HG02623 (cell line): ENCODE data around the gene DTX3L.

Experiments used
- ATAC-seq: cut with Tn5 transposase; IDR thresholded peaks from one replicate; pipeline ENCODE4 v1.9.1; 2021; ENCODE audit warnings: moderate library complexity; ENCODE audit not compliant: unreplicated experiment

The DTX3L gene

DNA sequence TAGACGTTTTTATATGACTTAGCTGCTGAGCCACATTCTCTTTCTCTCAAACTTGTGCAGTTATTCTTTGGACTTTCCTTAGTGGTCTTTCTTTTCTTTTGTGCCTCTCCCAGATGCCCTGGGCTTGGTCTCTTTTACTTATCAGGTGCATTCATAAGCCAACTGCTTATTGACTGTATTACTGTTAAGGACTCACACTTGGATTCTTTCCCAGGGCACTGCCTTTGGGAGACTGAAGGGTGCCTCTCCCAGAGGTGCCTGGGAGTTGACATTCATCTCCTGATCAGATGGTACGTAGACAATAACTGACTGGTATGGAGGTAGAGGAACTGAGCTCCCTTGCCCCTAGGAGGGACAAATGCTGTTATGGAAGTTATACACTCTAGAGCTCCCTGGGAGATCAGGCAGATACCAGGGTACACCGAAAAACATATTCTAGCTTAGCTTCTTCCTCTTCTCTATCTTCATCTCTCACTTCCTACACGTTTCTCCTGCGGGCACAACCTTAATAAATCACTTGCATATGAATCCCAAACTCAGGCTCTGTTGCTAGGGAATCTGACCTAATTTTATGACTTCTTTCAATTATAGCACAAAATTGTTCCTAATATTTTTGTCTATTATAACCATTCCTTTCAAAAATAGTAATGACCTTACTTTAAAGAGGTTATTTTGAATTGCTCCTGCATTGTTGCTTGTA, 38.0 kb downstream of the DTX3L start:
- ATAC-seq, result no peak

DNA sequence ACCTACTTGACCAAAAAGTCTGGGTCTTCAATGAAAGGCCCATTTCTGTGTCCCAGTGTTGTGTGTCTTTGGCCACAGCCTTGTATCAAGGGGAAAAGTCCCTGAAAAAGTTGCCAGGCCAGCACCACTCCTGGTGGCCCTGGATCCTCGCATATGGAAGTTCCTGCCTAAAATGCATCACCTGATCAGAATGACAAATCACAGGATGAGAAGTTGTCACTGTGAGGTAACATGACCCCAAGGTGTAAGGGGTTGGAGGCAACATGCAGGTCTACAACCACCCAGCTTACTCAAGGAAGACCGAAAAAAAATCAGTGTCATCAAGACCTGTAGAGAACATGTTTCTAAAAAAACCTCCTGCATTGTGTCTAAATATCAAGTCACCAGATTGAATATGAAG, 38.9 kb downstream of the DTX3L start:
- ATAC-seq, result no peak

DNA sequence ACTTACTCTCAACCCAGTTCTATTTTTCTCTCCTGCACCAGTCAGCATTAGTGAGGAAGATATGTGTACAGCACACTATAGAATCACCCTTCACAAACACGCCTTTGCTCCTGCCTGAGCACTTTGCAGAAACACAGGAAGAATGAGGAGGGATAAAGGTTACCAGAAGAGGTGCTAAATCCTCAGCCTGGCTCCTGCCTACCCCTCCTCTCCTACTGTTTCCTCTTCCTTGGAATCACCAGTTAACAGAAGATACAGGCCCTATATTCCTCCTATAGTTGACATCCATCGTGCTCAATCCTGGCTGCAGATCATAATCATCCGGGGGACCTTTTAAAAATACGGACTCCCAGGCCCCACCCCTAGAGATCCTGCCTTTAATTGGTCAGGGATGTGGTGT, 42.2 kb downstream of the DTX3L start:
- no peak for ATAC-seq

DNA sequence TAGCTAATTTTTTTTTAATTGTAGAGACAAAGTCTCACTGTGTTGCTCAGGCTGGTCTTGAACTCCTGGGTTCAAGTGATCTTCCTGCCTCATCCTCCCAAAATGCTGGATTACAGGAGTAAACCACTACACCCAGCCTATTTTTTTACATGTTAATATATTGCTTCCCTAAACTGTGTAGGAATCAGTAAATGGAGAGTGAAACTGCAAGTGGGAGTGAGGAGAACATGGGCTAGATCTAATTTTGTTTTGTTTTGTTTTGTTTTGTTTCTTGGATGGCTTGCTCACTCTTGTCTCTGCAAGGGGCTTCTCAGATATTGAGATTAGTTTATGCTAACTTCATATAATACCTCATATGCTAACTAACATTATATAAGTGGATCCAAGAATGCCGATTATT, 44.8 kb downstream of the DTX3L start:
- no peak for ATAC-seq

DNA sequence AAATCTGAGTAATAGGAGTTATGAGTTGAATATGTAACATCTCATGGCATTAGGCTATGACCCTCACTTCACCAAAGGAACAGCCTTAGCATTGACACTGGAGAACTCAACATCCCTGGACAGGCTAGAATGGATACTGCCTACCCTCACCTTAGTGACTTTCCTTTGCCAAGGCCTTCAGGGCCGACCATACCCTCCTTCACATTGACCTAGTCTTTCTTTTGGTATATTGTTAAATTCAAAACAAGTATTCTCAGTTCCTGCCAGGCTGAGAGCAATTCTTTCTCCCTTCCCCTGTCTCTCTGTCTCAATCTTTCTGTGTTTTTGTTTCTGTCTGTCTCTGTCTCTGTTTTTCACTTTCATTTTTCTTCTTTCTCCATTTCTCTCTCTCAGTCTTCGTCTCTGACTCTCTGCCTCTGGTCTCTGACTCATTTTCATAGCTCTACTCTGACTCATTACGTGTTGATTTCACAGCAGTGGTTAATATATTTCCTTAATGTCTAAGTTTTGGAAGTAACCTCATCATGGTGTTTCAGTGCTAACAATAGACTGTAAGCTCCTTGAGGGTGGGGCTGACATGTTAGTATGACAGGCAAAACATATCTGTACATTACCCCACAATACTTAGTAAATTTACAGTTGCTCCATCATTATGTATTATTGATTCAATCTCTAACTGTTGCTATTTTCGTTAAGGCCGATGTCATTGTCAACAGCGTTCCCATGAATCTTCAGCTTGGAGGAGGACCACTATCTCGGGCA, 45.8 kb downstream of the DTX3L start:
- peak; percentile 89 for ATAC-seq

- no peak for ATAC-seq
Observed at GRCh38 chr3:122612696-122613095, 48.6 kb downstream of the DTX3L start.

GRCh38 chr3:122615303-122615702, 51.2 kb downstream of the DTX3L start:
- no peak for ATAC-seq

DNA sequence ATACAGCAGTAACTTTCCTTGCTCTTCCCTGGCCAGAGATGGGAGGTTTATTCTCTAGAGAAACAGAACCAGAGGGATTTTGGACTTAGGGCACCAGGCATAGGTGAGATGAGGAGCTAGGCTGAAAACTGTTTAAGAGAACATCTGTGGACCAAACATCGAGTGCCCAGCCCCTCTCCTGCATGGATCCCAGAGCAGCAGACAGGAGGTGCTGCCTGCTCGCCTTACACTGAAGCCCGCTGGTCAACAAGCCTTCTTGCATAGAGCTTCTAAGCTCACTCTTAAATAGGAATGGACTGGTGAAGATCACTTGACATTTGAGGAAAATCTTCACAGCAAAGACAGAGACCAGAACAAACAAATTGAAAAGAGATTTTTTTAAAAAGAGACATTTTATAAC, 54.5 kb downstream of the DTX3L start:
- ATAC-seq, result no peak

GRCh38 chr3:122619040-122619439, 54.9 kb downstream of the DTX3L start:
- ATAC-seq, result no peak

- ATAC-seq, result no peak
Observed at GRCh38 chr3:122620399-122620798, 56.3 kb downstream of the DTX3L start.

- no peak for ATAC-seq
Observed at GRCh38 chr3:122621112-122621511, 57.0 kb downstream of the DTX3L start.

DNA sequence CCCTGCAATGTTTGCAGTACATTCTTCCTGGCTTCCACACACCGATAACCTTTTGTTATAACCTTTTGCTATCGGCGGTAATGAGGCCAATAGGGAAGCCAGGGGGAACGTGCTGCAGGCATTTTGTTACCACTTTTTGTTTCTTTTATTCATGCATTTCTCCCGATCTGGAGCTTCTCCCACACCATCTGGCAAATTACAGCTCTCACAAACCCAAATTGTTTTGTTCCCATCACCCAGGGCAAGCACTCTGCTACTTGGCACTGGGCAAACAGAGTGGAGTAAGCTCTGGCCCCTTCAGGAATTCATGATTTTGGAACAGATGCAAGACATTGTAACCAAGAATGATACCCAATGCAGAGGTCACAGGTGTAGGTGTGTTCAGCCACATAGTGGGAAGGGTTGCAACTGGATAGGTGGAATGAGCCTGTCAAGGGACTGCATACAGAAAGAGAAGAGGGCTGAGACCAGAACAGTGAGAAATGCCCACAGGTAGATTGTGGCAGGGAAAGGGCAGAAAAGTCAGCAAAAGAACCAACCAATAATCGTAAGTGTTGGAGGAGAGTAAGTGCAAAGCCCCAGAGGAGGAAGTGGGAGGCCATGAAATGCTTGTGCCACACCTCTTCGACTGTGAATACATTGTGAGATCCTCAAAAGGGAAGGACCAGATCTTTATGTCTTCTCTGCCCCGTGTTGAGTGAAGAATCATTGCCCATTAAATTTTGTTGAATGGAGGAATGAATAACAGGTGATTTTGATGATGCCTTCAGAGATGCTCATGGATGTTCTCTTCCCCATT, 59.1 kb downstream of the DTX3L start:
- no peak for ATAC-seq
